Lung (tissue), 12 donors: ENCODE measurements around the gene STX18. TPM values are rescaled to one million over a fixed set of nuclear protein-coding genes. Genes with fewer than 3 reads are reported as not detected.

Experiments used
- ATAC-seq: fragments of 200-7000 bp; cut with Tn5 transposase; one replicate; pipeline ENCODE4 v1.9.1; 2020; ENCODE audit warnings: moderate number of reproducible peaks; ENCODE audit not compliant: insufficient read depth, low FRiP score
- DNase-seq, 3 donors: peaks; one replicate each; pipeline ENCODE4 v3.0.0-alpha.2; 2013 to 2017
- H3K27ac ChIP-seq, 2 donors: one replicate each; pipeline ENCODE4 v1.5.1; 2013; ENCODE audit warnings: mild to moderate bottlenecking in 2 of 2, moderate library complexity in 2 of 2, control low read depth in 1 of 2, inconsistent platforms in 1 of 2, low read depth in 1 of 2, low read length in 1 of 2
- H3K27me3 ChIP-seq, 3 donors: one replicate each; pipeline ENCODE4 v1.5.1; 2013; ENCODE audit warnings: low read length in 2 of 3; ENCODE audit not compliant: control insufficient read depth in 3 of 3, insufficient read depth in 3 of 3
- H3K36me3 ChIP-seq, 4 donors: one replicate each; pipeline ENCODE4 v1.5.1; 2013; ENCODE audit warnings: low read length in 4 of 4, mild to moderate bottlenecking in 1 of 4, moderate library complexity in 1 of 4; ENCODE audit not compliant: control insufficient read depth in 4 of 4, insufficient read depth in 4 of 4
- H3K4me1 ChIP-seq, 5 donors: one replicate each; pipeline ENCODE4 v1.5.1; 2013; ENCODE audit warnings: low read length in 5 of 5, mild to moderate bottlenecking in 2 of 5, moderate library complexity in 1 of 5; ENCODE audit not compliant: control insufficient read depth in 5 of 5, insufficient read depth in 5 of 5
- H3K4me3 ChIP-seq: one replicate; pipeline ENCODE4 v1.5.1; 2013; ENCODE audit warnings: mild to moderate bottlenecking, control low read depth, moderate library complexity
- H3K9ac ChIP-seq, 2 donors: one replicate each; pipeline ENCODE4 v1.5.1; 2013; ENCODE audit warnings: low read length in 2 of 2, control low read depth in 1 of 2; ENCODE audit not compliant: insufficient read depth in 1 of 2
- H3K9me3 ChIP-seq, 4 donors: one replicate each; pipeline ENCODE4 v1.5.1; 2013; ENCODE audit warnings: low read length in 3 of 4, mild to moderate bottlenecking in 1 of 4, moderate library complexity in 1 of 4; ENCODE audit not compliant: control insufficient read depth in 4 of 4, insufficient read depth in 3 of 4
- WGBS, 2 donors: extraction: QIAGEN DNeasy Blood & Tissue Kit; methylation state at CpG; one replicate each; pipeline ENCODE4 v1.1.7; 2013; 5-methylcytosine and 5-hydroxymethylcytosine counted together
- polyA plus RNA-seq, 2 donors: library from polyadenylated mRNA; stranded (reverse); fragments of 200-250 nt; gene quantifications; one replicate each; pipeline ENCODE4 v1.2.1, GENCODE V29; 2013
- total RNA-seq, 2 donors: library from RNA; depleted of rRNA in 1 of 2; stranded (reverse); fragments of >200 nt in 1 of 2; gene quantifications; one replicate each; pipeline ENCODE4 v1.2.1, GENCODE V29; 2014 to 2021
- TF ChIP-seq, protein P1 (sequence below): IDR thresholded peaks from 2 replicates; pipeline ENCODE4 v1.5.1; 2012; ENCODE audit warnings: mild to moderate bottlenecking; ENCODE audit errors: control extremely low read depth, extremely low read depth
- donor health status: control.
- donor health status: control.
- donor health status: Bipolar disorder and iron deficiency.
- donor health status: healthy.
- donor health status: DM: yes; HTN: yes; CAD: no.

Gene STX18
- total and polyA plus RNA-seq, 4 donors, result 16.2 to 34.1 (median 24.8) TPM

- ATAC-seq, result no peak
- Histone ChIP-seq H3K27me3 (no peaks in the 10 kb centered on the region), H3K36me3 (no peaks in the 10 kb centered on the region), H3K9ac (peak overlapping the region in 1 of 2 donors; percentile 2), H3K4me3 (no peak overlapping the region), H3K9me3 (no peaks in the 10 kb centered on the region), H3K27ac (no peak overlapping the region), H3K4me1 (peaks cover 0 to 30% (median 0%) of the 10 kb centered on the region in 5 donors)
- 43 to 58% methylated on average over 6 of the region's 6 CpGs for WGBS, 2 donors
- TF ChIP-seq, protein P1, sequence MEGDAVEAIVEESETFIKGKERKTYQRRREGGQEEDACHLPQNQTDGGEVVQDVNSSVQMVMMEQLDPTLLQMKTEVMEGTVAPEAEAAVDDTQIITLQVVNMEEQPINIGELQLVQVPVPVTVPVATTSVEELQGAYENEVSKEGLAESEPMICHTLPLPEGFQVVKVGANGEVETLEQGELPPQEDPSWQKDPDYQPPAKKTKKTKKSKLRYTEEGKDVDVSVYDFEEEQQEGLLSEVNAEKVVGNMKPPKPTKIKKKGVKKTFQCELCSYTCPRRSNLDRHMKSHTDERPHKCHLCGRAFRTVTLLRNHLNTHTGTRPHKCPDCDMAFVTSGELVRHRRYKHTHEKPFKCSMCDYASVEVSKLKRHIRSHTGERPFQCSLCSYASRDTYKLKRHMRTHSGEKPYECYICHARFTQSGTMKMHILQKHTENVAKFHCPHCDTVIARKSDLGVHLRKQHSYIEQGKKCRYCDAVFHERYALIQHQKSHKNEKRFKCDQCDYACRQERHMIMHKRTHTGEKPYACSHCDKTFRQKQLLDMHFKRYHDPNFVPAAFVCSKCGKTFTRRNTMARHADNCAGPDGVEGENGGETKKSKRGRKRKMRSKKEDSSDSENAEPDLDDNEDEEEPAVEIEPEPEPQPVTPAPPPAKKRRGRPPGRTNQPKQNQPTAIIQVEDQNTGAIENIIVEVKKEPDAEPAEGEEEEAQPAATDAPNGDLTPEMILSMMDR, result no peak
- DNase-seq, result peak in 2 of 3 donors; percentile 52 to 68
These were observed 49.5 kb downstream of the STX18 start for GRCh38 chr4:4492161-4492847.

- H3K27ac ChIP-seq, result no peak overlapping the region
- WGBS, 2 donors, result 74 to 83% methylated on average over 8 of the region's 8 CpGs
- no peak overlapping the region for H3K9ac ChIP-seq
- H3K4me3 ChIP-seq, result no peak overlapping the region
- peak in 1 of 3 donors; percentile 26 for DNase-seq
- TF ChIP-seq, protein P1, result no peak
- no peaks in the 10 kb centered on the region for H3K36me3 ChIP-seq
- no peaks in the 10 kb centered on the region for H3K27me3 ChIP-seq
- peaks cover 0 to 30% (median 0%) of the 10 kb centered on the region in 5 donors for H3K4me1 ChIP-seq
- ATAC-seq, result no peak
- no peaks in the 10 kb centered on the region for H3K9me3 ChIP-seq
These were observed 50.4 kb downstream of the STX18 start for GRCh38 chr4:4491396-4491893.

- Histone ChIP-seq H3K27ac (no peak overlapping the region), H3K4me1 (peaks cover 0 to 30% (median 0%) of the 10 kb centered on the region in 5 donors), H3K9me3 (no peaks in the 10 kb centered on the region), H3K27me3 (no peaks in the 10 kb centered on the region), H3K36me3 (no peaks in the 10 kb centered on the region), H3K4me3 (no peak overlapping the region), H3K9ac (no peak overlapping the region)
- no peak for ATAC-seq
- DNase-seq, result peak in 1 of 3 donors; percentile 36
- WGBS, 2 donors, result 75 to 84% methylated on average over 5 of the region's 5 CpGs
- TF ChIP-seq, protein P1, result no peak
These were observed 51.0 kb downstream of the STX18 start for GRCh38 chr4:4490816-4491215.
